IMR-90 (cell line): ENCODE results near the gene EGF.

ENCODE experiments used
- MAZ ChIP-seq: IDR thresholded peaks from 2 replicates; pipeline ENCODE4 v1.6.1; 2012; ENCODE audit warnings: low read depth, mild to moderate bottlenecking, low read length, improper control_type of control experiment, moderate library complexity, borderline replicate concordance
- MXI1 ChIP-seq: IDR thresholded peaks from 2 replicates; pipeline ENCODE4 v1.6.1; 2012; ENCODE audit warnings: low read depth, mild to moderate bottlenecking, low read length, moderate library complexity, borderline replicate concordance
- NFE2L2 ChIP-seq: fragments of 150-350 bp; IDR thresholded peaks from 2 replicates; pipeline ENCODE4 v1.6.1; 2016; ENCODE audit warnings: low read depth, mild to moderate bottlenecking, low read length
- POLR2A ChIP-seq: IDR thresholded peaks from 2 replicates; pipeline ENCODE4 v1.6.1; 2012; ENCODE audit warnings: mild to moderate bottlenecking, low read depth, low read length
- RAD21 ChIP-seq: IDR thresholded peaks from 2 replicates; pipeline ENCODE4 v1.6.1; 2012; ENCODE audit warnings: low read length, improper control_type of control experiment
- SMC3 ChIP-seq: fragments of 150-350 bp; IDR thresholded peaks from 2 replicates; pipeline ENCODE4 v1.6.1; 2016; ENCODE audit warnings: low read depth, mild to moderate bottlenecking, antibody characterized with exemption, low read length, moderate library complexity
- TF ChIP-seq, protein P1 (sequence below): conservative IDR thresholded peaks from 2 replicates; pipeline ENCODE4 v1.5.1; 2012; ENCODE audit warnings: mild to moderate bottlenecking, low read depth, low read length, improper control_type of control experiment

DNA sequence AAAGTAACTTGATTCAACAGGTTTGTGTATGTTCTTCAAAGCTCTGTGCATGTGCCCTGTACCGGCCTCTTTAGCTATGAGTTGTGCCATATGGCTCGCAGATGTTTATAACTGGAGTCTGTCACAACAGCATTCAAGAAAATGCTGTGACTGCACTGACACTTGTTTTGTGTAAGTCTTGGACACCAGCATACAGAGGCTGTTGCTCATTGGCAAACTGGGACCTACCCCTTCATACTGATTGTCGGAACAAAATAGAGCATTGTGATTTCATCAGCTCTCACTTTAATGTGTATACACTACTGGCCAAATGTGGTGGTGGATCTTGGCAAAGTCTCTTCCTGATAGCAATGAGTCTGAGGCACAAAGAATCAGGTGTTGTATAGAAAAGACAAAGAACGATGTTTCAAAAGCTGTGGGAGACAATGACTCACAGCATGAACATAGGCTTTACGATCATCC, 133.9 kb downstream of the EGF start:
- TF ChIP-seq POLR2A (no peak), SMC3 (no peak), RAD21 (no peak), NFE2L2 (no peak), MAZ (no peak), MXI1 (no peak)
- TF ChIP-seq, protein P1, sequence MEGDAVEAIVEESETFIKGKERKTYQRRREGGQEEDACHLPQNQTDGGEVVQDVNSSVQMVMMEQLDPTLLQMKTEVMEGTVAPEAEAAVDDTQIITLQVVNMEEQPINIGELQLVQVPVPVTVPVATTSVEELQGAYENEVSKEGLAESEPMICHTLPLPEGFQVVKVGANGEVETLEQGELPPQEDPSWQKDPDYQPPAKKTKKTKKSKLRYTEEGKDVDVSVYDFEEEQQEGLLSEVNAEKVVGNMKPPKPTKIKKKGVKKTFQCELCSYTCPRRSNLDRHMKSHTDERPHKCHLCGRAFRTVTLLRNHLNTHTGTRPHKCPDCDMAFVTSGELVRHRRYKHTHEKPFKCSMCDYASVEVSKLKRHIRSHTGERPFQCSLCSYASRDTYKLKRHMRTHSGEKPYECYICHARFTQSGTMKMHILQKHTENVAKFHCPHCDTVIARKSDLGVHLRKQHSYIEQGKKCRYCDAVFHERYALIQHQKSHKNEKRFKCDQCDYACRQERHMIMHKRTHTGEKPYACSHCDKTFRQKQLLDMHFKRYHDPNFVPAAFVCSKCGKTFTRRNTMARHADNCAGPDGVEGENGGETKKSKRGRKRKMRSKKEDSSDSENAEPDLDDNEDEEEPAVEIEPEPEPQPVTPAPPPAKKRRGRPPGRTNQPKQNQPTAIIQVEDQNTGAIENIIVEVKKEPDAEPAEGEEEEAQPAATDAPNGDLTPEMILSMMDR = no peak
